Skin epidermis (tissue), 12 donors: Measurements from ENCODE around the gene ANKRA2.

Experiments
- H3K27ac ChIP-seq, 21 experiments: fragments of 200-600 bp; sonication (generic) in 11 of 21; one replicate each; pipeline ENCODE4 v1.5.0; 2020; ENCODE audit warnings: mild to moderate bottlenecking in 3 of 21, inconsistent platforms in 2 of 21, moderate library complexity in 2 of 21
- H3K4me3 ChIP-seq, 7 experiments: fragments of 200-600 bp; sonication (generic) in 2 of 7; one replicate each; pipeline ENCODE4 v1.5.0; 2020; ENCODE audit warnings: inconsistent platforms in 2 of 7, mild to moderate bottlenecking in 2 of 7, moderate library complexity in 1 of 7

ANKRA2 gene

DNA sequence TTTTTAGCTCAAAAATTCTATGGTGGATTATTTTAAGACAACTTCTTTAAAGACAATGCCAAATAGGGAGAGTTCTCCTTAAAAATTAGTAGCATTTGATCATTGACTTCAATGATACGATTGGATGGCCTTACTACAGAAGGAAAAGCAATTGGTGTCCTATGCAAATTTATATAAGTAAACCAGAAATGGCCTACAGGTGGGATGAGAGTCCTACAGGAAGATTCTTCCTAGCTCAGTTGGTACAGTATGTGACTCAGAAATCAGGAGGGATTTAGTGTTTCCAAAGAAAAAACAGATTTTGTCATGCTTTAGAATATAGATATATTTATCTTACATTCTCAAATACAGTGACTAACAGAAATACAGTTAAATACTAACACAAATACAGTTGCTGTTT is 6.5 kb downstream of the ANKRA2 start:
- H3K4me3 ChIP-seq: no peak overlapping the region
- no peak overlapping the region for H3K27ac ChIP-seq

DNA sequence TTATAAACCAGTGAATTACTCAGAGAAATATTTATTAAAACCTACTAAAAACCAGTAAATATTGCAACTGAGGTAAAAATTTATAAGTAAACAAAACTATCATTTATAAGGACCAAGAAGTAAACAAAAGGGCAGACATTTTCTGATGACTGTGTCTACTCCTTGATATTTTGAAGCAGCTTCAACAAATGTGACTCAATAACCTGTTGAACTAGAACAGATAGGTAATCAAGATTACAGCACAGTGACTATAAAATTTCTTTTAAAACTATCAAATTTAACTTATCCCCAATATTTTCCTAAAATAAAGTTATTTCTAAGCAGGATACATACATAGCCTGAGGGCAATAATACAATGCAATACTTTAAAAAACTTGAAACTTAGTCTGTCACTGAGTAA is 12.8 kb downstream of the ANKRA2 start:
- no peak overlapping the region for H3K4me3 ChIP-seq
- H3K27ac ChIP-seq: no peak overlapping the region

DNA sequence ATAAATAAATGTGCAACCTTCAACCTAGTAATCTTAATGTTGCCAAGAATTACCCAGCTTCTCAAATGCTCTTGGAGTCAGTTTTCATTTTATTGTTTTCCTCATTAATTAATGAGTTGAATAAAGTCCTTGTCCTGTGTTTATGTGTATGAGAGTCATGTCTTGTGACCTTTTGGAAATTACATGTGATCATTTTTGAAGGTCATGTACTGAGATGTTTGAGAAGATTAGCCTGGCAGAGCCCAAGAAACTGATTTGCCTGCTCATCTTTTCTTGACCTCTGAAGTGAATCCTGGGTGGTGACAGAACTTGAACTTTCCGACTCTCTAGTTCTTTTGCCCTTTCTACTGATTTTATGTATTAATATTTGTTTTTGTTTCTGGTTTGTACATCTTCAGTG is 15.4 kb downstream of the ANKRA2 start:
- Histone ChIP-seq H3K27ac (no peak overlapping the region), H3K4me3 (no peak overlapping the region)

DNA sequence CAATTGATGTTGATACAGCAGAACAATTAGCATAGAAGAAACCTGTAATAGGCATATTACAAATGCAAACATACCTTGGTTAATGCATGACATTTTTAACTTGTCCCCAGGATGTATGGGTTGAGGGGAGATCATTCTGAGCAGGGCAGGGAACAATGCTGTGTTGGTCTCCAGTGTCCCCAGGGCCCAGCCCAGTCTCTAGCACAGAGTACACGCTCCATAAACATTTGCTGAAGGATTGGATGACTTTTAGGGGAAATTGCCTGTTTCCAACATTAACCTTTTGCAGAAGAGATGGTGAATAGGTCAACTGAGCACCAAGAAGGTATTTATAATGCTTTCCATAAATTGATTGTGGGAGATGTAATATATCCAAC is 20.0 kb downstream of the ANKRA2 start:
- H3K4me3 ChIP-seq: no peak overlapping the region
- no peak overlapping the region for H3K27ac ChIP-seq

DNA sequence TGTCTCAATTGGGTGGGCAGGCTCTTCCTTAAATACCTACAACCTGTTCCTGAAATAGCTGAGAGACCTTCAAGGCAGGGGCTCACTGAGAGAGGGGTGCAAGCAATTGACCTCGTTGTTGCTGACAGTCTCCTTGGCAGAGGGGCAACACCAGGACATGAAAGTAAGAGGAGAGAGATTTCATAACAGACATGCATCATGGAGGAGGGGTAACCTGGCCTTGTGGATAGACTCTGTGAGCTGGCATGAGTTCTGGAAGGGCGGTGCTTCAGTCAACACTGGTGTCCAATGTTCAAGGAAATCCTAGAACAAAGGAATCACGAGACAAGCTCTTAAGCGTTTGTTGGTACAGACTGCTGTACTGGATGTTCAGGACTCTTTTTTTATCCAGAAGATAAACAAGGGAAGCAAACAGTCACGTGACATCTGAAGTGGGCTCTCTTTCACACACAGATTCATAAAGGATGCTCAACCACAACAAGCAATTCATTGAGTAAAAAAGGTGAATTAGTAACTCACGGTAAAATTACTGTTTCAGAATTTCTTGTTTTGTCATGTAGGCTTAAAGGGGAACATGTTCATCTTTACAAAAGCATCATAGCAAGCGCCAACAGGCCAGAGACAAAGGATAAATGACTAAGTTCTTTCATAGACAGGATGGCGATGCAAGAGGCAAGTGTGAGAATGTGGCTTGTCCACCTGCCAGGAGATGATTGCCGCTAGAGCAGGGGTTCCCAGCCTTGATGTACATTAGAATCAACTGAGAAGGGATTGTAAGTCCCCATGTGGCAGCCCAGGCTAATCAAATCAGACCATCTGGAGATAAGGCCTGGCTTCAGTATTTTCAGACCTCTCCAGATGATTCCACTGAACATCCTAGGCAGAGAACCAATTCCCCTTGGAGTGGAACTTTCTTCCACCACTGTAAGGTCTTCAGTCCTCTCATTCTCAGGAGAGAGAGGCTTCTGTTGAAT is 20.7 kb downstream of the ANKRA2 start:
- no peak overlapping the region for H3K27ac ChIP-seq
- no peak overlapping the region for H3K4me3 ChIP-seq

DNA sequence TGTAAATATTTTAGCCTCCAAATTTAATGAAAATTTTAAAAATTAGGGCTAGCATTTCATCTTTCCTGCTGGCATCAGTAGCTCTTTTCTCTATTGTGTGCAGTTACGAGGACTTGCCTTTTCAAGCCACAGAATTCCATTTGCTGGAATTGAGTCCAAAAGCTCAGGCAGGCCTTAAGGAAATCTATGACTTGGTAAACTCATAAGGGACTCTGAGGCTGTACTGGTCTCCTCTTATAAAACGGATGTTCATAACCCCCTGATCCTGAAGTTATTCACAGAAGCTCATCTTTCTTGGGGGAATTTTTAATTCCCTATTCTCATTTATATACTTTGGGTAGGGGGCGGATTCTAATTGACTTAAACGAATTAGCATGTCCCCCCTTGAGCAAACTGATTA is 23.4 kb downstream of the ANKRA2 start:
- Histone ChIP-seq H3K27ac (peak overlapping the region in 4 of 21 experiments; percentile 23 to 62 (median 42)), H3K4me3 (no peak overlapping the region)

DNA sequence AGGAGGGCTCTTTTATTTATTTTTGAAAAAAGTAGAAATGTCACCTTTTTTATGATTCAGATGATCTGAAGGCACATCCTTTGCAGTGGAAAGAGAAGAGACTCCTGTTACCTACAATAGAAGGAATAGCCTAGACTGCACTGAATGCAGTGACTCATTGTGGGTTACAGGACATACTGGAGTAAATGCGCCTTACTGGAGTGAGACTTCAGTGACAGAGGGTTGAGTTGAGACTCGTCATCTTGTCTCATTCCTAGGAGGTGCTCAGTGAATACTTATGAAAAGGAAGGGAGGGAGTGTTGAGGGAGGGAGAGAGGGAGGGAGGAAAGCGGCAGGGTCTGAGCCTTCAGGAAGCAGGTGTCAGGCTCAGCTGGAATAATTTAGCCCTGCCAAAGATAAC is 25.2 kb downstream of the ANKRA2 start:
- Histone ChIP-seq H3K27ac (peak overlapping the region in 1 of 21 experiments; percentile 6), H3K4me3 (no peak overlapping the region)

DNA sequence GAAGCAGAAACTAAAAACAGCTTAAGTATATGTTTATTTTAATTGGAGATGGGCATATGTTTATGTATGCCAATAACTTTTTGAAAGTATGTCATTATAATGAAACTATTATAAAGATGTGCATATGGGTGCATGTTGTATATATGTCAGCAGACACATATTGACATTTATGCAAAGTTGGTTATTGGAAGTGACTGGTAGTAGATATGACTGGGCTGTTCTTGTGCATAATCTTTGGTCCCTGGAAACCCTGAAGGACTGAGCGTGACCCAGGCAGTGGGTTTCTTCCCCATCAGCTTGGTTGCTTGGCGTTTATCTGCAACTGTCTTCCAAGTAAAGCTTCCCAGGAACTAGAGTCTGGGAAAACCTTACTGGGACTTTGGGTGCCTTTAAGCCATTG is 25.7 kb downstream of the ANKRA2 start:
- H3K4me3 ChIP-seq: no peak overlapping the region
- H3K27ac ChIP-seq: no peak overlapping the region

DNA sequence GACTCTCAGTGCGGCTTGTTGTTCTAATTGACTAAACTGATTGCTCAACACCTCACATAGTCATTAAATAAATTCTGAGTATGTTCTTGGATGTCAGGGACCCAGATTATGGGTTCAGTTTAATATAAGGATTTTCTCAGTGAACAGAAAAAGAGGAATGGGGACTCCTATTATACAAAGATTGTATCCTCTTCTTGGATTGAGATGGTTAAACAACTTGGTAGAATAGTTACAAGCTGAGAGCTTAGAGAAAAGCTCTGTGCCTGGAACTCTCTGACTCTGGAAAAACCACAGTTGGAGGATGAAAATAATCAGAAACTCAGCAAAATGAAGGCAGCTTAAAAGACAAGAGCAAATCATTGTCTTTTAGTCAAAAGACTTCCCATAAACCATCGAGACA is 30.5 kb downstream of the ANKRA2 start:
- Histone ChIP-seq H3K27ac (no peak overlapping the region), H3K4me3 (no peak overlapping the region)

DNA sequence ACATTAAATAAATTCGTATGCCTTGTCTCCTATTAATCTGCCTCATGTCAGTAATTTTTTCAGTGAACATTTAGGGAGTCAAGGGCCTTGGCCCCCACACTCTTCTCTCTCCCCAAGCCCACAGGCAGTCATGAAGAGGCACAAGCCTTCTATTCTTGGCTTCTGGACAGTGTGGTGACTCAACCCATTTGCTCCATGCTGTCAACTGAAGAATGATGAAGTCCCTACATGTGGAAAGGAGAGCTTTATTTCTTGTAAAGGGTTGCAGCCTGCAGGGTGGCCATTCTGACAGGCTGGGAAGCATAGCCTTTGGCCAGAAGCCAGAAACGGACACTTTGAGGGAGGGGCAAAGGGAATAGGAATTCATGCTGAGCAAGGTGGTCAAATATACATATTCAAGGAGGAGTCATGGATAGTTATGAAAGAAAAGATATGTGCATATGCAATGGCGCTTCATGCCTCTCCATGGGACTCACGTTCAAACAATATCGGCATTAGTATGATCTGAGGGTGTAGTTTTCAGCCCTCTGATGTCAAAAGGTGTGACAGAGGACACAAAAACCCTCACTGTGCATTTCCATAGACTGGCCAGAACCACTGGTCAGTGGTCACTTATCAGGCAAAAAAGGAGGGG is 31.3 kb downstream of the ANKRA2 start:
- no peak overlapping the region for H3K4me3 ChIP-seq
- H3K27ac ChIP-seq: no peak overlapping the region

DNA sequence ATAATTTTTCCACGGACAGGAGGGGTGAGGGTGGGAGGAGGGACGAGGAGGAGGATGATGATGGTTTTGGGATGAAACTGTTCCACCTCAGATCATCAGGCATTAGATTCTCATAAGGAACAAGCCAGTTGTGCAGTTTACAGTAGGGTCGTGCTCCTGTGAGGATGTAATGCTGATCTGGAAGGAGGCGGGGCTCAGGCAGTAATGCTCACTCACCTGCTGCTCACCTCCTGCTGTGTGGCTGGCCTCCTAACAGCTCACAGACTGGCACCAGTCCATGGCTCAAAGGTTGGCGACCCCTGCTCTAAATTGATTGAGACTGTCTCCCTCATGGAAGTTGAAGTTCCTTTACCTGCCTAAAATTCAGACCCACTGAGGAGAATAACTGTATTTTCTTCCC is 33.2 kb downstream of the ANKRA2 start:
- no peak overlapping the region for H3K4me3 ChIP-seq
- H3K27ac ChIP-seq: no peak overlapping the region

DNA sequence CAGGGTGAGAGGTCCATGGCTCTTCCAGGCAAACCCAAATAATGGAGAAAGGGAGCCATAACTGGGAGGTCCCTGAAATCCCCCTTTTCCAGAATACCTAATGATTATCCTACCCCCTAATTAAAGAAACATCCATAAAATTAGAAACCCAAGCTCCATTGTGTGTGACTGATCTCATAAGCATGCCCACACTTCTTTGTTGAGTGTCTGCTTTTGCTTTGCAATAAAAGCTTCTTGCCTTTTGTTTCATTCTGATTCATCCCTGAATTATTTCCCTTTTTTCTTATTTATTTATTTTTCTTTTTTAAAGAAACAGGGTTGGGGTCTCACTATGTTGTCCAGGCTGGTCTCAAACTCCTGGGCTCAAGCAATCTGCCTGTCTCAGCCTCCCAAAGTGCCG is 34.1 kb downstream of the ANKRA2 start:
- H3K27ac ChIP-seq: peak overlapping the region in 1 of 21 experiments; percentile 7
- no peak overlapping the region for H3K4me3 ChIP-seq

DNA sequence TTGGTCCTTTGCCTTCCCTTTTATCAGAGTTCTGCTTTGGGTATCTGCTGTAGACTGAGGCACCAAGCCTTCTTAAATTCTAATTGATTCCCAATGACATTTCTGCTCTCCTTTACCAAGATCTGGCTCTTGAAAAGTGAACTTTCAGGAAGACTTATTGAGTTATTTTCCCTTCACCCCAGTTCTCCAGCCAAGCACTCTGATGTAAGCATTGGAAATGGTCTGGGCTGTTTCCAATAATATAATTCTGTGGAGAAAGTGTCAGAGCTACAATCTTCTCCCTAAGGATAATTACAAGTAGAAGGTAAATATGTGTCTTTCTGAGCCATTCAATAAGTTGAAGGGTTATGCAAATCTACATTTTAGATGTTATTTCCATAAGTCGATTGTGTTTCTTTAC is 36.4 kb downstream of the ANKRA2 start:
- Histone ChIP-seq H3K4me3 (no peak overlapping the region), H3K27ac (no peak overlapping the region)

DNA sequence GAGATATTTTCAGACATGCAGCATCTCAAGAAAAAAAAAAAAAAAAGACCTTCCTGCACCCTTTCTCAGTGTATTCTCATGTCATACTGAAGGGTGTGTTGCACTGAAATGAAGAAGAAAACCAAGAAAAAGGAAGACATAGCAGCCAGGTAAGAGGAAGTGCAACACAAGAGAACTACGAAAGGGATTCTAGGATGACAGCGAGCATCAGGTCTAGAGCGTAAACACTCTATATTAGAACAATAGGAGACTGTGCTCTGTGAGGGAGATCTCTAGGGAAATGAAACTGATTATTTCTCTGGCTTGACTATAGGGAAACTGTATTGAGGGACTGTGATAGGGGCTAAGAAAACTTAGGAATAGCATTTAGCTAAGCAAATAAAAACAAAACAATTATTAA is 37.2 kb downstream of the ANKRA2 start:
- Histone ChIP-seq H3K4me3 (no peak overlapping the region), H3K27ac (no peak overlapping the region)

DNA sequence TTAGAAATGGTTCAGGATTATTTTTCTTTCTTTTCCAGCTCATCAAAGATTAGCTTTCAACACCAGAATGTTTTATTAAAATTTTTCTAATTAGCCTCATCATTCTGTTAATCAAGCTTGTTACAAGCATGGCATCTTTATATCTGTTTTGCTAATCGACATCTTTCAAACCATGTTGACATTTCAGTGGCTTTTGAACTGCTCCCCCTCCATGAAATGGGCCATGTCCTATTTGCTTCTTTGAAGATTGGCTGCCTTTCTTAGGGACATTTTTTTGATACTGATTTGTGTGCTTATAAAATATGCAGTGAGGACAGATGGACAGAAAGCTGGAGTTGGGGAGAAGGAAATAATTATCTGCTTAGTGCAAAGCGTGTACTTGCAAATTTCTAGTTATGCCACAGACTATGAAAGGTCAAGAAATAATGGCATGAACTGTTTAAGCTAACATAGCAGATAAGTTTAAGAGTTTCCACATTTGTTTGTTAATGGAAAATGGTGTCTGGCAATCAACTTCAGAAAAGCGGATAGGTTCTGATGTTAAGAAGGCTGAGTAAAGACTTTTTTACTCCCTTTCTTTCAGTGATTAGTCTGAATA is 39.7 kb downstream of the ANKRA2 start:
- H3K4me3 ChIP-seq: no peak overlapping the region
- no peak overlapping the region for H3K27ac ChIP-seq

DNA sequence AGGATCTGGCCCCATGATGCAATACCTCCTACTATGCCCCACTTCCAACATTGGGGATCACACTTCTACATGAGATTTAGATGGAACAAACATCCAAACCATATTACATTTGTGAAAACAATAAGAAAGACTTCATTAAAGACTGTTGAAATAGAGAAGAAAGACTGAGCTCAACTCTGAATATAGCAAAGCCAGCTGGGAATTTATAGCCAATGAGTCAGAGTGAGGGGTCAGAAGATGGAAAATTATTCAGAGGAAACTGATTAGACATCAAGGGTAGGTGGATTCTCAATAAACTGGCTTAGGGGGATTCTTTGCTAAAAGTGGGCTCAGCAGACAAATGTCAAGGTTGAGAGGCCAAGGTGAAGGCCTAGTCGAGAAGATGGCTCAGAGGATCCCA is 41.6 kb downstream of the ANKRA2 start:
- Histone ChIP-seq H3K27ac (no peak overlapping the region), H3K4me3 (no peak overlapping the region)

DNA sequence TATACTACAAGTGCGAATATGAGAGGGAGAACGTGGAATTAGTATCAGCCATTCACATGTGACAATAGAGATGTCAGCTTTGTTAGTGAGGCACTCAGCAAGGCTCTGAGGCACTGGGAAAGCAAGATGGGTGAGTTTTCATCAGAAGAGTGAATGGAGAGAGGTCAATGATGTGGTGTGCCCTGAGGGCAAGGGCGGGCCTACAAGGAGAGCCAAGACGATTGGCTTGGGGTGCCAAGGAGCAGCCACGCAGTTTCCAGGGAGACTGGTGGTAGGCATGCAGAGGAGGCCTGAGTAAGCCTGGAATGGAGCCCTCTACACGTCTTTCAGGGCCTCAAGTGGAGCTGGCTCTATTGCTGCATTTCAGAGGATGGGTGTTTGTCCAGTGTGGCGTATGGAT is 42.5 kb downstream of the ANKRA2 start:
- Histone ChIP-seq H3K4me3 (no peak overlapping the region), H3K27ac (no peak overlapping the region)

DNA sequence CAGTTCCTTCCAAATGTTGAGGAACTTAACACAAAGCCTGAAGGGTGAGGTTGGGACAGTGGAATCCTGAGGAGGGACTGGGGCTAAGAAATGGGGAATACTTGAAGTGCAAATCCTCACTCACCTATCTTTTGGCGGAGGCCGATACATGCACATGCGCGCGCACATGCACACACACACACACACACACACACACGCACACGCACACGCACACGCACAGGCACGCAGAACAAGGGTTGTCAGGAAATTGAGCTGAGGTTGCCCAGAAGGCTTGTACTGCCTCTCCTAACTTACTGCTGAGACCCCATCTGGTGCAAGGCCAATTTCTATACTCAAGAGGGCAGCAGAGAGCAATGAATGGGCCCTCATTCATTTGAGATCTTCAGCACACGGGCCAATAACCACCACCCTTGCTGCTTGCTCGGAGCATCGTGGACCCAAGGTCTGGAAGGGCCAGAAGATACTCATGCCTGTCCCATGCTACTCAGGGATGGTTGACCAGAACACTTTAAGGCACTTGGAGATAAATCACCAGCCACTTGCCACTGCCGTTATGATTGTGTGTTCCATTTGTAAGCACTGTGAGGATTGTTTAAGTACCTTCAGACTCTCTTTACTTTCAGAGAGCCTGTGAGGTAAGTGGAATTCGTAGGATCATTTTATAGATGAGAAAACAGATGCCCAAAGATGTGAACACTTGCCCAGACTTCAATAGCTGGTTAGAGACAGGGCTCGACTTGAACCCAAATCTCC is 45.7 kb downstream of the ANKRA2 start:
- no peak overlapping the region for H3K4me3 ChIP-seq

DNA sequence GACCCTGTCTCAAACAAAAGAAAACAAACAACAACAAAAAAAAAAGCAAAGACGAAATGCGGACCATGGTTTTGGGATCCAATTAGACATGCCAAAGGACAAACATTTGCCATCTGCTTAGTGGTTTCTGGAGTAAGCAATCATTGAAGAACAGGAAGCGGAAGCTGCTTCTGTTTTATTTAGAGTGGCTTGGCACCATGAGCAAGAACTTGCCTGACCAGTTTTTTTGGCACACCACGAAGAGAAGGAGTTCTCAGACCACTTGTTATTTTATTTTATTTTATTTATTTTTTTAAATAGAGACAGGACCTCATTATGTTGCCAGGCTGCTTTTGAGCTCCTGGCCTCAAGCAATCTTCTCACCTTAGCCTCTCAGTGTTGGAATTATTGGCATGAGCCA is 50.2 kb downstream of the ANKRA2 start:
- Histone ChIP-seq H3K27ac (peak overlapping the region in 5 of 21 experiments; percentile 13 to 46 (median 35)), H3K4me3 (no peak overlapping the region)

More for the DNA sequence above, 45.7 kb downstream of the ANKRA2 start:
- H3K27ac ChIP-seq: no peak overlapping the region

DNA sequence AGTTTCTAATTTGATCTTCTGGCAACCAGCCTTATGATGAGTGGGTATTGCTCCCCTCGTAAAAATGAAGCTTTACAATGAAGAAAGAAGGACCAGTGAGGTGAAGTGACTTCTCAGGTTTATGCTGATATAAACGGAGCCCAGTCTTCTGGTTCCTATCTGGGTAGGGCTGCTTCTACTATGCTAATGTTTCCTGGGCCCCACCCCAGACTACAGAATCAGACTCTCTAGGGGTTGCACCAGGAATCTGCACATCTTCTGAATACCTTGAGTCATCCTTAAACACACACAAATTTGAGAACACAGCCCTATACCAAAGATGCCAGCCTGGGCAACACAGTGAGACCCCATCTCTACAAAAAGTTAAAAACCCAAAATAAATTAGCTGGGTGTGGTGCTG is 51.0 kb downstream of the ANKRA2 start:
- H3K4me3 ChIP-seq: no peak overlapping the region
- peak overlapping the region in 3 of 21 experiments; percentile 13 to 27 (median 14) for H3K27ac ChIP-seq
